HEK293 (cell line): ENCODE data around the gene FBLN5.

Source experiments
- CTCF ChIA-PET: fragments of 350-600 bp; formaldehyde crosslinking; extraction: SDS; loops from one replicate; lab custom pipeline; 2021; ENCODE audit warnings: antibody characterized with exemption; lab: Yijun Ruan, JAX
- POLR2A ChIA-PET: fragments of 300-600 bp; formaldehyde crosslinking; extraction: SDS; loops from one replicate; lab custom pipeline; 2020; ENCODE audit warnings: antibody characterized with exemption, inconsistent platforms; lab: Yijun Ruan, JAX
- H3K27ac ChIP-seq: fragments of 200-500 bp; sonication (Bioruptor generic); 2 replicates; pipeline ENCODE4 v1.5.1; 2014; ENCODE audit warnings: low read depth, low read length, control low read depth, inconsistent platforms; ENCODE audit errors: extremely low read depth
- H3K36me3 ChIP-seq, 2 experiments: fragments of 200-500 bp in 1 of 2; sonication (Bioruptor generic) in 1 of 2; 1 replicate in 1 of 2; 2 replicates in 1 of 2; pipeline ENCODE4 v1.5.1; 2014 to 2017; ENCODE audit warnings: inconsistent platforms in 2 of 2, low read length in 2 of 2; ENCODE audit not compliant: control insufficient read depth in 2 of 2, insufficient read depth in 1 of 2
- H3K4me1 ChIP-seq: fragments of 200-500 bp; sonication (Bioruptor generic); 2 replicates; pipeline ENCODE4 v1.5.1; 2014; ENCODE audit warnings: mild to moderate bottlenecking, low read length, inconsistent platforms; ENCODE audit not compliant: control insufficient read depth, insufficient read depth
- H3K4me3 ChIP-seq: 2 replicates; pipeline ENCODE4 v1.5.1; 2011; ENCODE audit warnings: low read depth, mild to moderate bottlenecking, control low read depth, low read length, moderate library complexity
- H3K9me3 ChIP-seq: fragments of 200-500 bp; sonication (Bioruptor generic); 2 replicates; pipeline ENCODE4 v1.5.1; 2014; ENCODE audit warnings: low read depth, low read length, inconsistent platforms; ENCODE audit not compliant: control insufficient read depth, insufficient read depth
- BCL11B ChIP-seq: fragments of 450-650 bp; formaldehyde crosslinking; IDR thresholded peaks from 2 replicates; pipeline ENCODE4 v1.5.1; 2016; ENCODE audit warnings: low read depth, missing biosample characterization, missing genetic modification characterization
- EGR2 ChIP-seq: fragments of 450-650 bp; formaldehyde crosslinking; IDR thresholded peaks from 2 replicates; pipeline ENCODE4 v1.5.1; 2016; ENCODE audit warnings: low read depth, missing biosample characterization, missing genetic modification characterization
- HOXD13 ChIP-seq: sonication (generic); formaldehyde crosslinking; IDR thresholded peaks from 2 replicates; pipeline ENCODE4 v1.8.0; 2022; ENCODE audit warnings: missing genetic modification reagents, borderline replicate concordance
- KLF10 ChIP-seq: fragments of 450-650 bp; IDR thresholded peaks from 2 replicates; pipeline ENCODE4 v1.5.1; 2018; ENCODE audit warnings: missing biosample characterization, mild to moderate bottlenecking, missing genetic modification characterization
- YY1 ChIP-seq: fragments of 450-650 bp; formaldehyde crosslinking; IDR thresholded peaks from 2 replicates; pipeline ENCODE4 v1.5.1; 2018; ENCODE audit warnings: missing biosample characterization, missing genetic modification characterization
- ZBTB10 ChIP-seq: fragments of 450-650 bp; formaldehyde crosslinking; IDR thresholded peaks from 2 replicates; pipeline ENCODE4 v1.5.1; 2016; ENCODE audit warnings: missing biosample characterization, missing genetic modification characterization
- ZBTB17 ChIP-seq: fragments of 450-650 bp; formaldehyde crosslinking; IDR thresholded peaks from 2 replicates; pipeline ENCODE4 v1.5.1; 2016; ENCODE audit warnings: missing biosample characterization, missing genetic modification characterization
- ZBTB20 ChIP-seq: fragments of 450-650 bp; formaldehyde crosslinking; IDR thresholded peaks from 2 replicates; pipeline ENCODE4 v1.5.1; 2016; ENCODE audit warnings: missing biosample characterization, missing genetic modification characterization
- ZFHX2 ChIP-seq: fragments of 450-650 bp; formaldehyde crosslinking; conservative IDR thresholded peaks from 2 replicates; pipeline ENCODE4 v1.5.1; 2016; ENCODE audit warnings: missing biosample characterization, missing genetic modification characterization
- ZIC2 ChIP-seq: fragments of 450-650 bp; formaldehyde crosslinking; IDR thresholded peaks from 2 replicates; pipeline ENCODE4 v1.5.1; 2016; ENCODE audit warnings: missing biosample characterization, missing genetic modification characterization
- ZNF121 ChIP-seq: fragments of 450-650 bp; formaldehyde crosslinking; IDR thresholded peaks from 2 replicates; pipeline ENCODE4 v1.5.1; 2016; ENCODE audit warnings: missing biosample characterization, missing genetic modification characterization
- ZNF155 ChIP-seq: fragments of 450-650 bp; formaldehyde crosslinking; IDR thresholded peaks from 2 replicates; pipeline ENCODE4 v1.5.1; 2016; ENCODE audit warnings: missing biosample characterization, missing genetic modification characterization
- ZNF184 ChIP-seq: fragments of 450-650 bp; IDR thresholded peaks from 2 replicates; pipeline ENCODE4 v1.5.1; 2018; ENCODE audit warnings: missing biosample characterization, mild to moderate bottlenecking, missing genetic modification characterization
- ZNF214 ChIP-seq: fragments of 450-650 bp; formaldehyde crosslinking; IDR thresholded peaks from 2 replicates; pipeline ENCODE4 v1.5.1; 2017; ENCODE audit warnings: missing biosample characterization, mild to moderate bottlenecking, missing genetic modification characterization, borderline replicate concordance
- ZNF26 ChIP-seq: fragments of 450-650 bp; formaldehyde crosslinking; IDR thresholded peaks from 2 replicates; pipeline ENCODE4 v1.5.1; 2016; ENCODE audit warnings: missing biosample characterization, missing genetic modification characterization
- ZNF280D ChIP-seq: fragments of 450-650 bp; formaldehyde crosslinking; IDR thresholded peaks from 2 replicates; pipeline ENCODE4 v1.5.1; 2016; ENCODE audit warnings: missing biosample characterization, missing genetic modification characterization
- ZNF362 ChIP-seq: fragments of 450-650 bp; formaldehyde crosslinking; IDR thresholded peaks from 2 replicates; pipeline ENCODE4 v1.5.1; 2016; ENCODE audit warnings: missing biosample characterization, missing genetic modification characterization
- ZNF521 ChIP-seq: fragments of 450-650 bp; formaldehyde crosslinking; IDR thresholded peaks from 2 replicates; pipeline ENCODE4 v1.5.1; 2017; ENCODE audit warnings: missing biosample characterization, mild to moderate bottlenecking, missing genetic modification characterization
- ZNF629 ChIP-seq: fragments of 450-650 bp; formaldehyde crosslinking; IDR thresholded peaks from 2 replicates; pipeline ENCODE4 v1.5.1; 2017; ENCODE audit warnings: missing biosample characterization, missing genetic modification characterization
- ZNF670 ChIP-seq: fragments of 450-650 bp; formaldehyde crosslinking; IDR thresholded peaks from 2 replicates; pipeline ENCODE4 v1.5.1; 2016; ENCODE audit warnings: missing biosample characterization, missing genetic modification characterization, low read depth
- ZNF777 ChIP-seq: fragments of 450-650 bp; formaldehyde crosslinking; IDR thresholded peaks from 2 replicates; pipeline ENCODE4 v1.5.1; 2017; ENCODE audit warnings: missing biosample characterization, missing genetic modification characterization, borderline replicate concordance
- ZSCAN5A ChIP-seq: fragments of 450-650 bp; formaldehyde crosslinking; IDR thresholded peaks from 2 replicates; pipeline ENCODE4 v1.5.1; 2016; ENCODE audit warnings: missing biosample characterization, missing genetic modification characterization

Gene FBLN5

GRCh38 chr14:91935586-91935985 lies 11.9 kb downstream of the FBLN5 start:
- CTCF ChIA-PET: no interaction called here
- TF ChIP-seq ZNF521 (tag by site-specific recombination) (no peak), BCL11B (tag by site-specific recombination) (no peak), ZNF26 (tag by site-specific recombination) (no peak), ZNF362 (no peak), ZNF155 (tag by site-specific recombination) (no peak), ZNF184 (no peak), ZBTB17 (no peak), ZBTB10 (tag by site-specific recombination) (no peak), ZNF670 (no peak), ZBTB20 (tag by site-specific recombination) (no peak), HOXD13 (CRISPR knock-in tag) (no peak), YY1 (tag by site-specific recombination) (no peak), ZIC2 (tag by site-specific recombination) (no peak)
- POLR2A ChIA-PET: no interaction called here

GRCh38 chr14:91934554-91935285 lies 12.8 kb downstream of the FBLN5 start:
- H3K27ac ChIP-seq: no peak overlapping the region
- no peak overlapping the region for H3K4me3 ChIP-seq
- CTCF ChIA-PET: no interaction called here
- peaks cover 0 to 18% of the 10 kb centered on the region in 2 experiments; a peak in 1 of 3 replicates for H3K36me3 ChIP-seq
- TF ChIP-seq ZFHX2: peak; percentile 77
- peak; percentile 68 for TF ChIP-seq EGR2 (tag by site-specific recombination)
- TF ChIP-seq ZNF121: no peak
- no peaks in the 10 kb centered on the region for H3K4me1 ChIP-seq
- no peaks in the 10 kb centered on the region for H3K9me3 ChIP-seq
- POLR2A ChIA-PET: interaction anchor here (0.6 kb wide), 1 partner anchor 106 kb away, joined by 3 read pairs; no protein-coding TSS in a partner anchor

More at GRCh38 chr14:91935586-91935985, 11.9 kb downstream of the FBLN5 start:
- H3K4me1 ChIP-seq: no peaks in the 10 kb centered on the region
- H3K4me3 ChIP-seq: no peak overlapping the region
- no peak overlapping the region for H3K27ac ChIP-seq
- H3K36me3 ChIP-seq: peaks cover 0 to 23% of the 10 kb centered on the region in 2 experiments; a peak in 1 of 3 replicates
- H3K9me3 ChIP-seq: no peaks in the 10 kb centered on the region

GRCh38 chr14:91931478-91932088 lies 15.9 kb downstream of the FBLN5 start:
- ChIA-PET CTCF (no interaction called here), POLR2A (no interaction called here)
- Histone ChIP-seq H3K36me3 (peaks cover 0 to 11% of the 10 kb centered on the region in 2 experiments; a peak in 1 of 3 replicates), H3K9me3 (no peaks in the 10 kb centered on the region), H3K4me1 (no peaks in the 10 kb centered on the region), H3K4me3 (no peak overlapping the region), H3K27ac (no peak overlapping the region)
- no peak for TF ChIP-seq ZSCAN5A (tag by site-specific recombination)
- TF ChIP-seq KLF10 (tag by site-specific recombination): no peak
- no peak for TF ChIP-seq ZNF629
- TF ChIP-seq ZIC2 (tag by site-specific recombination): no peak
- no peak for TF ChIP-seq ZNF777
- no peak for TF ChIP-seq ZNF214 (tag by site-specific recombination)
- TF ChIP-seq ZNF280D (tag by site-specific recombination): no peak
